HG03175 (cell line): ENCODE measurements around the gene PLD1.

ENCODE experiments used
- ATAC-seq: cut with Tn5 transposase; IDR thresholded peaks from one replicate; pipeline ENCODE4 v1.9.1; 2021; ENCODE audit warnings: mild to moderate bottlenecking, moderate library complexity; ENCODE audit not compliant: unreplicated experiment

PLD1 gene

DNA sequence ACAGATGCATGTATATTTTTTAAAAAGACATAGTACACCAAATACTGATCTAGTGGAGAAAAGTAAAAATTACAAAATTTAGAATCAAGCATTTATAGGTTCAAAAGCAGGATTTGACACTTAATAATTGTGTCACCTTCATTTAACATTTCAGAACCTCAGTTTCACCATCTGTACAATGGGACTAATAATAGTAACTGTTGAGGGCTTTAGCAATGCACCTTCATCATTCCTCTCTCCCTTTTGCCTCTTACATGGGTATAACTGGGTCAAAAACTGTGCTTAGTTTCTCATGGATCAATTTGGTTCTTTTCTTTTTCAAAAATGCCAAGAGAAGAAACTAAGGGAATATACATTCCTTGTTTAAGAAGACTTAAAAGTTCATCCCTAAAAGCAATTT lies 27.4 kb upstream of the PLD1 start:
- ATAC-seq: no peak

- no peak for ATAC-seq
Observed at GRCh38 chr3:171836855-171837254, 26.6 kb upstream of the PLD1 start.

DNA sequence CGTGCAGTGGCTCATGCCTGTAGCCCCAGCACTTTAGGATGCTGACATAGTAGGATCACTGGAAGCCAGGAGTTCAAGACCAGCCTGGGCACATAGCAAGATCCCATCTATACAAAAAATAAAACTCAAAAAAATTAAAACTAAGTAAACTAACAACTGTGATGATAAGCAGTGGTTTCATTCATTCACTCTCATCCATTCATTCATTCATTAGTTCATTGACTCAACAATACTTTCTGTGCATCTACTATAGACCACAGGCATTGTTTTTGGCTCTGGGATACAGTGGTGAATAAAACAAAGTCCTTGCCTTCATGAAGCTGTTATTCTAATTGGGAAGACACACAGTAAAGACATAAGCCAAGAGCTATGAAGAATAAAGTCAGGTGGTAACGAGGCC lies 25.3 kb upstream of the PLD1 start:
- no peak for ATAC-seq

- ATAC-seq: no peak
Observed at GRCh38 chr3:171835116-171835515, 24.8 kb upstream of the PLD1 start.

GRCh38 chr3:171834461-171834801 lies 24.1 kb upstream of the PLD1 start:
- no peak for ATAC-seq

GRCh38 chr3:171833789-171834460 lies 23.6 kb upstream of the PLD1 start:
- peak; percentile 62 for ATAC-seq

DNA sequence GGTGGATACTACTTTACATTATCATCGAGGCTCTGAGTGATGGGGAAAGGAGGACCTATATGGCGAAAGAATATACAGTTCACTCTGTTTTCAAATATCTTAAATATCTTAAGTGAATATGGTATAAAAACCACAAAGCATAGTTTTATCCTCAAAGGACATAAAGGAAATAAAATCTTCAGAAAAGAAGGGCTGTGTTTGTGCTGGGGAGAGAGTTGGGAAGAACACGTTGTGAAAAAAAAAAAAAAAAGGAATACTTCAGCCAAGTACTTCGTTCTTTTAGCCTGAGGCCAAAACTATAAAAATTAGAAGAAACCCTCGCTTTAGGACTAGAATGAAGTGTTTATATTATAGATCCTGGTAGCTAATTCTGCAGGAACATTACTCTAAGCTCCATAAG lies 22.7 kb upstream of the PLD1 start:
- ATAC-seq: no peak

- ATAC-seq: no peak
Observed at GRCh38 chr3:171831936-171832335, 21.7 kb upstream of the PLD1 start.

GRCh38 chr3:171830518-171830875 lies 20.2 kb upstream of the PLD1 start:
- ATAC-seq: no peak

- peak; percentile 57 for ATAC-seq
Observed at GRCh38 chr3:171829841-171830517, 19.7 kb upstream of the PLD1 start.

- ATAC-seq: no peak
Observed at GRCh38 chr3:171828902-171829770, 18.9 kb upstream of the PLD1 start.

DNA sequence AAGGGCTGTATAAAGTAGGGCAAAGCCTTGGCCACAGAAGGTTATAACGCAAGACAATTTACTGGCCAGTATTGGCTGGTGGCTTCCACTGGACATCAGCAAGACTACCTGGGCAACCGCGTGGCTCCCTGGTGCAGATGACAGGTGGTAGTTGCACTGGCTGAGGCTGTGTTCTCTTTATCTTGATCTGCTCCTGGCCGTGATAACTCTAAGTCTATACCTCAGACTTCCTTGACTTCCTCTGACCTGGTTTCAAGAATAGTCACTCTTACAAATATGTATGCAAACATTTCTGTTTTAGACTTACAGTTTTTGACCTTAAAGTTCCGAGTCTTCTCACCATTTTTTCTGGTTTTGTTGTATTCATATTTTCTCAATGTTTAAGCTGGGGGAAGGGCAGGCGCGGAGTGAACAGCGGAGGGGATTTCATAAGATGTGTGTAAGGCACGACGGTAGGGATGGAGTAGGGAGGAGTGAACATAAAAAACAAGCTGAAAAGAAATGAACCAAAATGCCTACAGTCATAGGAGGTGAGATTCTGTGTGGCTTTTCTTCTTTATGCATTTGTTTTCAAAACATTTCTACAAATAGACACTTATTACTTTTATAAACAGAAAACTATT lies 17.7 kb upstream of the PLD1 start:
- no peak for ATAC-seq

GRCh38 chr3:171827385-171827784 lies 17.1 kb upstream of the PLD1 start:
- no peak for ATAC-seq

GRCh38 chr3:171825222-171825828 lies 15.0 kb upstream of the PLD1 start:
- no peak for ATAC-seq

DNA sequence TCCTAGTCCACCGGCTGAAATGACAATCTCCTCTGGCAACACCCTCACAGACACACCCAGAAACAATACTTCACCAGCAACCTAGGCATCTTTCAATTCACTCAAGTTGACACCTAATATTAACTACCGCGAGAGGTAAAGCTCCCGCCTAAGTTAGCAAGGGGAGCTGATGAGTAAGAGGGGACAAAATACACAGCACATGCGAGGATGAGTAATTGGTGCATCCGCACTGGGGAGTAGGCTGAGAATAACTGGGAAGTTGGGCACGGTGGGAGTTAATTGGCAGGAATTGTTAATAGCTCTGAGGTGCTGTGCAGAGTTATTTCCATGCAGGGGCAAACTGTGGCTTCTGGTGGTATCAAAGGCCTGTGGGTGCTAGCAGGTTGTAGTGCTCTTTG lies 14.5 kb upstream of the PLD1 start:
- no peak for ATAC-seq

GRCh38 chr3:171824116-171824515 lies 13.8 kb upstream of the PLD1 start:
- no peak for ATAC-seq

GRCh38 chr3:171822431-171823106 lies 12.3 kb upstream of the PLD1 start:
- ATAC-seq: peak; percentile 74

- no peak for ATAC-seq
Observed at GRCh38 chr3:171821778-171822358, 11.6 kb upstream of the PLD1 start.

DNA sequence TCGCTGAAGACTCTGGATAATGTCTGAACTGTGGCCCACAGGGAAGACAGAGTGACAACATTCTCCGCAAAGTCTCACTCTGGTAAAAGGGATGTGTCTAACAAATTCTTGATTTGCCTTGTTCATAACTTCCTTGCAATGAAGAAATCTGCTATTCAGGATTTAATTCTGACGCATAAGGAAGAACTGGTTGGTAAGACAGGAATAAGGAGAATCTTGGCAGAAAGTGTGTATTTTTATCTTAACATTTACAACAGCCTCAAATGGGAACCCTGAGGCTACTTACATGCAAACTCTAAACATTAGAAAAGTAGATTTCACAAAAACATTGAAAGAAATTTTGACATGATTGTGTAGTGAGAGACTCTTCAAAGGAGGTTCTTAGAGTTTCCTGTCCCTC lies 10.8 kb upstream of the PLD1 start:
- no peak for ATAC-seq

GRCh38 chr3:171817074-171817800 lies 7.0 kb upstream of the PLD1 start:
- ATAC-seq: no peak
